IMR-90 (cell line): Measurements from ENCODE around the gene ANO2.

Experiments
- BHLHE40 ChIP-seq: fragments of 150-350 bp; IDR thresholded peaks from 2 replicates; pipeline ENCODE4 v1.6.1; 2016; ENCODE audit warnings: mild to moderate bottlenecking, low read depth, low read length
- CEBPB ChIP-seq: IDR thresholded peaks from 2 replicates; pipeline ENCODE4 v1.6.1; 2012; ENCODE audit warnings: low read depth, low read length, improper control_type of control experiment
- FOS ChIP-seq: fragments of 150-350 bp; IDR thresholded peaks from 2 replicates; pipeline ENCODE4 v1.6.1; 2016; ENCODE audit warnings: low read depth, low read length
- MAFK ChIP-seq: IDR thresholded peaks from 2 replicates; pipeline ENCODE4 v1.6.1; 2012; ENCODE audit warnings: low read depth, low read length, improper control_type of control experiment
- MXI1 ChIP-seq: IDR thresholded peaks from 2 replicates; pipeline ENCODE4 v1.6.1; 2012; ENCODE audit warnings: low read depth, mild to moderate bottlenecking, low read length, moderate library complexity, borderline replicate concordance
- NFE2L2 ChIP-seq: fragments of 150-350 bp; IDR thresholded peaks from 2 replicates; pipeline ENCODE4 v1.6.1; 2016; ENCODE audit warnings: low read depth, mild to moderate bottlenecking, low read length
- POLR2A ChIP-seq: IDR thresholded peaks from 2 replicates; pipeline ENCODE4 v1.6.1; 2012; ENCODE audit warnings: mild to moderate bottlenecking, low read depth, low read length
- RAD21 ChIP-seq: IDR thresholded peaks from 2 replicates; pipeline ENCODE4 v1.6.1; 2012; ENCODE audit warnings: low read length, improper control_type of control experiment
- RCOR1 ChIP-seq: IDR thresholded peaks from 2 replicates; pipeline ENCODE4 v1.6.1; 2012; ENCODE audit warnings: mild to moderate bottlenecking, low read length, improper control_type of control experiment; ENCODE audit not compliant: insufficient replicate concordance
- RFX5 ChIP-seq: IDR thresholded peaks from 2 replicates; pipeline ENCODE4 v1.8.0; 2012; ENCODE audit warnings: low read depth, mild to moderate bottlenecking, low read length, moderate library complexity
- SMC3 ChIP-seq: fragments of 150-350 bp; IDR thresholded peaks from 2 replicates; pipeline ENCODE4 v1.6.1; 2016; ENCODE audit warnings: low read depth, mild to moderate bottlenecking, antibody characterized with exemption, low read length, moderate library complexity
- TF ChIP-seq, protein P1 (sequence below): conservative IDR thresholded peaks from 2 replicates; pipeline ENCODE4 v1.5.1; 2012; ENCODE audit warnings: mild to moderate bottlenecking, low read depth, low read length, improper control_type of control experiment
- TF ChIP-seq, protein P2 (sequence below): fragments of 150-350 bp; IDR thresholded peaks from 2 replicates; pipeline ENCODE4 v1.6.1; 2017; ENCODE audit warnings: mild to moderate bottlenecking, antibody characterized with exemption, low read length, low read depth
- TF ChIP-seq, protein P3 (sequence below): fragments of 150-350 bp; IDR thresholded peaks from 2 replicates; pipeline ENCODE4 v1.6.1; 2016; ENCODE audit warnings: low read depth, mild to moderate bottlenecking, low read length, moderate library complexity, borderline replicate concordance

DNA sequence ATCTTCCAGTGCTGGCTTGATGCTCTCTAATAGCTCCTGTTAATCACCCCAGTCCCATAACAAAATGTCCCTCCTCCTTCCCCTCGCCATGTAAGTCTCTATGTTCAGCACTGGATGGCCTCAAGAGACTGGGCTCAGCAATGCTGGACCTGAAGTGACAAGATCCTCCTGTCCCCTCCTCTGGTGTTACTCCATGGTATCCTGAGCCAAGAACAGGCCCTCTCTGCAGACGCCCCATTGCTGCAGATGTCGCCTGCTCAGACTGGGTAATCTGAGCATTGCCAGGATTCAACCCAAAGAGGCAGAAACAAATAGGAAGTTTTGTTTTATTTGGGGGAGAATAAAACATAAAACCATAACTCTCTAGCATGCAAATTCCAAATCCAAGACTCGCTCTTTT, 363.4 kb downstream of the ANO2 start:
- TF ChIP-seq, protein P1, sequence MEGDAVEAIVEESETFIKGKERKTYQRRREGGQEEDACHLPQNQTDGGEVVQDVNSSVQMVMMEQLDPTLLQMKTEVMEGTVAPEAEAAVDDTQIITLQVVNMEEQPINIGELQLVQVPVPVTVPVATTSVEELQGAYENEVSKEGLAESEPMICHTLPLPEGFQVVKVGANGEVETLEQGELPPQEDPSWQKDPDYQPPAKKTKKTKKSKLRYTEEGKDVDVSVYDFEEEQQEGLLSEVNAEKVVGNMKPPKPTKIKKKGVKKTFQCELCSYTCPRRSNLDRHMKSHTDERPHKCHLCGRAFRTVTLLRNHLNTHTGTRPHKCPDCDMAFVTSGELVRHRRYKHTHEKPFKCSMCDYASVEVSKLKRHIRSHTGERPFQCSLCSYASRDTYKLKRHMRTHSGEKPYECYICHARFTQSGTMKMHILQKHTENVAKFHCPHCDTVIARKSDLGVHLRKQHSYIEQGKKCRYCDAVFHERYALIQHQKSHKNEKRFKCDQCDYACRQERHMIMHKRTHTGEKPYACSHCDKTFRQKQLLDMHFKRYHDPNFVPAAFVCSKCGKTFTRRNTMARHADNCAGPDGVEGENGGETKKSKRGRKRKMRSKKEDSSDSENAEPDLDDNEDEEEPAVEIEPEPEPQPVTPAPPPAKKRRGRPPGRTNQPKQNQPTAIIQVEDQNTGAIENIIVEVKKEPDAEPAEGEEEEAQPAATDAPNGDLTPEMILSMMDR = no peak
- TF ChIP-seq RAD21 (no peak), MAFK (no peak), MXI1 (no peak), RFX5 (no peak), POLR2A (no peak), SMC3 (no peak), FOS (no peak), RCOR1 (no peak), BHLHE40 (no peak), NFE2L2 (no peak), CEBPB (no peak)
- TF ChIP-seq, protein P2, sequence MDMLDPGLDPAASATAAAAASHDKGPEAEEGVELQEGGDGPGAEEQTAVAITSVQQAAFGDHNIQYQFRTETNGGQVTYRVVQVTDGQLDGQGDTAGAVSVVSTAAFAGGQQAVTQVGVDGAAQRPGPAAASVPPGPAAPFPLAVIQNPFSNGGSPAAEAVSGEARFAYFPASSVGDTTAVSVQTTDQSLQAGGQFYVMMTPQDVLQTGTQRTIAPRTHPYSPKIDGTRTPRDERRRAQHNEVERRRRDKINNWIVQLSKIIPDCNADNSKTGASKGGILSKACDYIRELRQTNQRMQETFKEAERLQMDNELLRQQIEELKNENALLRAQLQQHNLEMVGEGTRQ = no peak
- TF ChIP-seq, protein P3, sequence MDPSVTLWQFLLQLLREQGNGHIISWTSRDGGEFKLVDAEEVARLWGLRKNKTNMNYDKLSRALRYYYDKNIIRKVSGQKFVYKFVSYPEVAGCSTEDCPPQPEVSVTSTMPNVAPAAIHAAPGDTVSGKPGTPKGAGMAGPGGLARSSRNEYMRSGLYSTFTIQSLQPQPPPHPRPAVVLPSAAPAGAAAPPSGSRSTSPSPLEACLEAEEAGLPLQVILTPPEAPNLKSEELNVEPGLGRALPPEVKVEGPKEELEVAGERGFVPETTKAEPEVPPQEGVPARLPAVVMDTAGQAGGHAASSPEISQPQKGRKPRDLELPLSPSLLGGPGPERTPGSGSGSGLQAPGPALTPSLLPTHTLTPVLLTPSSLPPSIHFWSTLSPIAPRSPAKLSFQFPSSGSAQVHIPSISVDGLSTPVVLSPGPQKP = no peak
